ENCODE results near the gene SLC16A5.

SLC16A5 gene

DNA sequence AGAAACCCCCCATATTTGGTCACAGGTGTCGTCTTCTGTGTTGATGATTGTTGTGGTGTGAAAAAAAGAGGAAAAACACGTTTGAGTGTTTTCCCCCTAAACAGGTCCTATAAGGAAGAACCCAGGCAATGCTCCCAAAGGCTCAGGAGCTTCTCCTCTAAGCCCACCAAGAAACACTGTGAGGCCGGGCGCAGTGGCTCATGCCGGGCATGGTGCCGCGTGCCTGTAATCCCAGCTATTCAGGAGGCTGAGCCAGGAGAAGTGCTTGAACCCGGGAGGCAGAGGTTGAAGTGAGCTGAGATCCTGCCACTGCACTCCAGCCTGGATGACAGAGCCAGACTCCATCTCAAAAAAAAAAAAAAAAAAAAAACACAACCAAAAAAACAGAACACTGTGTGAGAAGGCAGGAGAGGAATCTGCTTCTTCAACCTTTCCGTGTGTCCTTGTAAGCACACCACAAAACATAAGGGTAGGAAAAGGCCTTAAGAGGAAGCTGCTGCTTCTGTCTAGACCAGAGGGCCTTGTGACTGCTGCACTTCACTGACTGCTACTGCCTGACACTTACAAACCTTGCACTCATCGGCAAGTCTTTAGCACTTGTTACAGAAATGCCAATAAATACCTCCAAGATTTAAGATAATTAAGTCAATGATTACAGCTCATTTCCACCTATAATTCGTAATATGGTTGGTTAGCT, 57.2 kb downstream of the SLC16A5 start:
- no peak for DNase-seq (ENCODE audit: low read depth)
- TF ChIP-seq, protein P1, sequence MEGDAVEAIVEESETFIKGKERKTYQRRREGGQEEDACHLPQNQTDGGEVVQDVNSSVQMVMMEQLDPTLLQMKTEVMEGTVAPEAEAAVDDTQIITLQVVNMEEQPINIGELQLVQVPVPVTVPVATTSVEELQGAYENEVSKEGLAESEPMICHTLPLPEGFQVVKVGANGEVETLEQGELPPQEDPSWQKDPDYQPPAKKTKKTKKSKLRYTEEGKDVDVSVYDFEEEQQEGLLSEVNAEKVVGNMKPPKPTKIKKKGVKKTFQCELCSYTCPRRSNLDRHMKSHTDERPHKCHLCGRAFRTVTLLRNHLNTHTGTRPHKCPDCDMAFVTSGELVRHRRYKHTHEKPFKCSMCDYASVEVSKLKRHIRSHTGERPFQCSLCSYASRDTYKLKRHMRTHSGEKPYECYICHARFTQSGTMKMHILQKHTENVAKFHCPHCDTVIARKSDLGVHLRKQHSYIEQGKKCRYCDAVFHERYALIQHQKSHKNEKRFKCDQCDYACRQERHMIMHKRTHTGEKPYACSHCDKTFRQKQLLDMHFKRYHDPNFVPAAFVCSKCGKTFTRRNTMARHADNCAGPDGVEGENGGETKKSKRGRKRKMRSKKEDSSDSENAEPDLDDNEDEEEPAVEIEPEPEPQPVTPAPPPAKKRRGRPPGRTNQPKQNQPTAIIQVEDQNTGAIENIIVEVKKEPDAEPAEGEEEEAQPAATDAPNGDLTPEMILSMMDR (conservative IDR thresholded peaks at IDR 0.05; ENCODE audit: low read depth, low read length), result no peak
- no peak overlapping the region for H3K4me3 ChIP-seq (ENCODE audit: low read length)

- no peak for DNase-seq (ENCODE audit: low read depth)
- TF ChIP-seq, protein P1 (conservative IDR thresholded peaks at IDR 0.05; ENCODE audit: low read depth, low read length), result no peak
- H3K4me3 ChIP-seq (ENCODE audit: low read length), result no peak overlapping the region
Measured at GRCh38 chr17:75146592-75146991, 58.8 kb downstream of the SLC16A5 start.

GRCh38 chr17:75147878-75148546, 60.3 kb downstream of the SLC16A5 start:
- TF ChIP-seq, protein P1 (conservative IDR thresholded peaks at IDR 0.05; ENCODE audit: low read depth, low read length), result no peak
- no peak for DNase-seq (ENCODE audit: low read depth)
- H3K4me3 ChIP-seq (ENCODE audit: low read length), result no peak overlapping the region

- peak overlapping the region; percentile 95 for H3K4me3 ChIP-seq (ENCODE audit: low read length)
- no peak for DNase-seq (ENCODE audit: low read depth)
Measured at GRCh38 chr17:75151930-75152329, 64.2 kb downstream of the SLC16A5 start.

DNA sequence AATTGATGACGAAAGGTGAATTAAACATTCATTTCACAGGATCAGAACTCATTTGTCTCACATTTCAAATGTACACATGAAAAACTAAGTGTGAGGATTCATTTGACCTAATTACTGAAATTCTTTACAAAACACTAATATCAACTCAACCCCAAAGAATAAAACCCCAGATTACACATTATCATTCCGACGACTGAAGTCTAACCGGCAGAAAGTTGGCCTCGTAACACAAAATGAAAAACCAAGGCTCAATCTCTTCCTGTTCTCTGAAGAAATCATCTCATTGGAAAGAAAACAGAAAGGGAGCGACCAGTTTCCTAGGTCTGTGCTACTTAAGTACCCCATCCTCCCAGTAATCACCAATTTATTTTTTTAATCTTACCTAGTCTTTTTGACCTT, 64.8 kb downstream of the SLC16A5 start:
- TF ChIP-seq, protein P1 (conservative IDR thresholded peaks at IDR 0.05; ENCODE audit: low read depth, low read length), result no peak
- H3K4me3 ChIP-seq (ENCODE audit: low read length), result peak overlapping the region; percentile 95
- no peak for DNase-seq (ENCODE audit: low read depth)

More at GRCh38 chr17:75151930-75152329, 64.2 kb downstream of the SLC16A5 start:
- TF ChIP-seq, protein P1 (conservative IDR thresholded peaks at IDR 0.05; ENCODE audit: low read depth, low read length), result no peak

DNA sequence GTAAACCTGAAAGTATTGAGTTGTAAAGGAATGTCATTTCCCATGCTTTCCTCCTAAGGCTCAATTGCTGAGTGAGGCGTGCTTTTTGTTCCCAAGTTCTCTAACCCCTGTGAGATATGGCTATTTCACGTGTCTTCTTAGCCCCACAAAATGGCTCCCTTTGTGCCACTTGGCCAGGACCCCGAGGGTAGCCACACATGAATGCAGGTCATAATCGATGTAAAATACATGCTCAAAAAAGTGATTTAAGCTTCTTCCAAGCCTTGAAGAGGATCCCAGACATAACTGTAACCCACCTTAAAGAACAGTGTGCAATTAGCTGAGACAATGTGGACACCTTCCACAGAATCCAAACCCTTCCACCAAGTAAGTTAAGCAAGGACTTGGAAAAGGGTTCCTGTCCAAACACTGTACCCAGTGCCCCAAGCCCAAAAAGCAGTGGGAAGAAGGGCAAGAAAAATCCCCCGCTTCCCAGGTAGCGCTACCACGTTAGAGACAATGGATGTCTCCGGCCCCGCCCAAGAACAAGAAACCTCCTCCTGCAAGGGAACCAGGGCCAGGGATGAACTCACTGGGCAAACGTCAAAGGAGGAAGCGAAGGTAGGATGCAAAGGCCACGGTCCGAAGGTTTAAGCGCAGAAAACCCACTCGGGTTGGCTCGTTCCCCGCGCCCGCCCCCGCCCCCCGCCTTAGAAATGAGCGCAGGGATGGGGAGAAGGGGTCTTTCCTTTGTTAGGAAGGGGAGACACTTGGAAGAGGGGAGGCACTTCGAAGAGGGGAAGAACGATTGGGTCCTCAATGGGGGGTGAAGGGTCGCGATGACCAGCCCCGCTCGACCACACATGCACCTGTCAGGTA, 65.4 kb downstream of the SLC16A5 start:
- H3K4me3 ChIP-seq (ENCODE audit: low read length), result peak overlapping the region; percentile 95
- no peak for DNase-seq (ENCODE audit: low read depth)
- TF ChIP-seq, protein P1 (conservative IDR thresholded peaks at IDR 0.05; ENCODE audit: low read depth, low read length), result no peak

Data from retinal pigment epithelial cell (primary cell).